ENCODE data around the gene RABGEF1. TPM values are rescaled to one million over a fixed set of nuclear protein-coding genes. Genes with fewer than 3 reads are reported as not detected.
"Not testable (repeated sequence)": the region's sequence is repeated elsewhere in the genome, so short reads cannot be mapped to it uniquely, and the experiment has no call there.

RABGEF1 gene
- total RNA-seq, 1 experiment from 2014 or later, result 27.3 TPM

DNA sequence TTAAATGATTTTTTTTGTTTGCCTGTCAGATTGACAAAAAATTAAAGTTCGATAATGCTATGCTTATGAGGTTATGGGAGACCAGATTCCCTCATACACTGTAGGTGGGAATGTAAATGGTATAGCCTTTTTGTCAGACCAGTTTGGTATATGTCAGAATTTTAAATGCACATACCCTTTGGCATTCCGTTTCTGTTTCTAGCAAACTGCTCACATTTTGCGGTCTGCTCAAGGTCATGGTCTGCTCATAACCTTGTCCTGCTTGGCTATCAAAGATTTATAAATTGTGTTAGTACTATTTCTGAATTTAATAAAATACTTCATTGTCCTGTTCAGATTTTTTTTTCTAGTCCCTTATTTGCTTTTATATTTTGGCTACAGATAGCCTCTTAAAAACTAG lies 15.7 kb downstream of the RABGEF1 start:
- POLR2A ChIA-PET, result interaction anchor here (0.6 kb wide), 1 partner anchor 240 kb away, joined by 5 read pairs; the partner anchor contains the start of gene TYW1
- H3K36me3 ChIP-seq (ENCODE audit: control insufficient read depth, insufficient read depth, low read length); H3K9me3 ChIP-seq (ENCODE audit: control insufficient read depth, insufficient read depth, low read depth, low read length); CTCF ChIA-PET; BruUV-seq (replicated peaks); DNase-seq (ENCODE audit: low read depth, low spot score); H3K4me1 ChIP-seq (ENCODE audit: control insufficient read depth, insufficient read depth, low read length); in situ Hi-C loops (cut with HindIII; ENCODE audit: low pct_unique_long_range_greater_than_20kb, low sequenced_read_pairs); intact Hi-C loops (cut with micrococcal nuclease; ENCODE audit: unreplicated experiment); H3K4me3 ChIP-seq (ENCODE audit: low read depth in 2 of 2, low read length in 2 of 2); H3K27ac ChIP-seq (ENCODE audit: low read length); ATAC-seq; H3K27me3 ChIP-seq (ENCODE audit: control insufficient read depth, insufficient read depth, low read length): not testable (repeated sequence)

GRCh38 chr7:66756889-66757288 lies 16.4 kb downstream of the RABGEF1 start:
- POLR2A ChIA-PET, result interaction anchor here (0.6 kb wide), 1 partner anchor 174 kb away, joined by 21 read pairs; no protein-coding TSS in a partner anchor

More at GRCh38 chr7:66756889-66757288, 16.4 kb downstream of the RABGEF1 start:
- Histone ChIP-seq H3K4me1 (ENCODE audit: control insufficient read depth, insufficient read depth, low read length) (peaks cover 4% of the 10 kb centered on the region; the same call in 1 of the 2 replicates), H3K27me3 (ENCODE audit: control insufficient read depth, insufficient read depth, low read length) (no peaks in the 10 kb centered on the region), H3K36me3 (ENCODE audit: control insufficient read depth, insufficient read depth, low read length) (no peaks in the 10 kb centered on the region; the same call in 1 of the 2 replicates), H3K4me3 (ENCODE audit: low read depth in 2 of 2, low read length in 2 of 2) (no peak overlapping the region), H3K9me3 (ENCODE audit: control insufficient read depth, insufficient read depth, low read depth, low read length) (no peaks in the 10 kb centered on the region), H3K27ac (ENCODE audit: low read length) (no peak overlapping the region)
- CTCF ChIA-PET, result no interaction called here
- no peak for DNase-seq (ENCODE audit: low read depth, low spot score)
- TF ChIP-seq, protein P1, sequence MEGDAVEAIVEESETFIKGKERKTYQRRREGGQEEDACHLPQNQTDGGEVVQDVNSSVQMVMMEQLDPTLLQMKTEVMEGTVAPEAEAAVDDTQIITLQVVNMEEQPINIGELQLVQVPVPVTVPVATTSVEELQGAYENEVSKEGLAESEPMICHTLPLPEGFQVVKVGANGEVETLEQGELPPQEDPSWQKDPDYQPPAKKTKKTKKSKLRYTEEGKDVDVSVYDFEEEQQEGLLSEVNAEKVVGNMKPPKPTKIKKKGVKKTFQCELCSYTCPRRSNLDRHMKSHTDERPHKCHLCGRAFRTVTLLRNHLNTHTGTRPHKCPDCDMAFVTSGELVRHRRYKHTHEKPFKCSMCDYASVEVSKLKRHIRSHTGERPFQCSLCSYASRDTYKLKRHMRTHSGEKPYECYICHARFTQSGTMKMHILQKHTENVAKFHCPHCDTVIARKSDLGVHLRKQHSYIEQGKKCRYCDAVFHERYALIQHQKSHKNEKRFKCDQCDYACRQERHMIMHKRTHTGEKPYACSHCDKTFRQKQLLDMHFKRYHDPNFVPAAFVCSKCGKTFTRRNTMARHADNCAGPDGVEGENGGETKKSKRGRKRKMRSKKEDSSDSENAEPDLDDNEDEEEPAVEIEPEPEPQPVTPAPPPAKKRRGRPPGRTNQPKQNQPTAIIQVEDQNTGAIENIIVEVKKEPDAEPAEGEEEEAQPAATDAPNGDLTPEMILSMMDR (IDR thresholded peaks at IDR 0.05), result no peak
- TF ChIP-seq SIN3A (IDR thresholded peaks at IDR 0.05; ENCODE audit: borderline replicate concordance, insufficient read depth, low read depth, low read length) (no peak), REST (IDR thresholded peaks at IDR 0.05; ENCODE audit: insufficient read depth in 1 of 2, low read depth in 2 of 2, low read length in 1 of 2) (no peak), POLR2AphosphoS5 (IDR thresholded peaks at IDR 0.05; ENCODE audit: low read depth, low read length) (no peak), TCF7L2 (IDR thresholded peaks at IDR 0.05; ENCODE audit: low read depth, low read length) (no peak)
- in situ Hi-C loops (cut with HindIII; ENCODE audit: low pct_unique_long_range_greater_than_20kb, low sequenced_read_pairs), result no loop called here
- ATAC-seq, result no peak
- intact Hi-C loops (cut with micrococcal nuclease; ENCODE audit: unreplicated experiment), result no loop called here
- BruUV-seq (replicated peaks), result no TSS peak

All from Panc1 (cell line).